Activated effector memory CD4-positive, alpha-beta T cell treated with anti-CD3 and anti-CD28 coated beads, Interleukin-2, amount 50 U/mL, for 16 hours (primary cell): ENCODE measurements around the gene PKIB.
A peak's percentile ranks its signal among the peaks of the same experiment; 100 is the strongest.
"Not testable (repeated sequence)": the region's sequence is repeated elsewhere in the genome, so short reads cannot be mapped to it uniquely, and the experiment has no call there.

Experiments used
- DNase-seq: peaks from one replicate; pipeline ENCODE4 v3.0.0-alpha.2; 2020

The PKIB gene, protein sequence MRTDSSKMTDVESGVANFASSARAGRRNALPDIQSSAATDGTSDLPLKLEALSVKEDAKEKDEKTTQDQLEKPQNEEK

GRCh38 chr6:122609881-122610689, at the start of gene PKIB:
Gene PKIB, plus strand, starts transcription at chr6:122610405. Its CDS starts 107,390 bp downstream, at chr6:122717795.
- peak; percentile 77 for DNase-seq

DNA sequence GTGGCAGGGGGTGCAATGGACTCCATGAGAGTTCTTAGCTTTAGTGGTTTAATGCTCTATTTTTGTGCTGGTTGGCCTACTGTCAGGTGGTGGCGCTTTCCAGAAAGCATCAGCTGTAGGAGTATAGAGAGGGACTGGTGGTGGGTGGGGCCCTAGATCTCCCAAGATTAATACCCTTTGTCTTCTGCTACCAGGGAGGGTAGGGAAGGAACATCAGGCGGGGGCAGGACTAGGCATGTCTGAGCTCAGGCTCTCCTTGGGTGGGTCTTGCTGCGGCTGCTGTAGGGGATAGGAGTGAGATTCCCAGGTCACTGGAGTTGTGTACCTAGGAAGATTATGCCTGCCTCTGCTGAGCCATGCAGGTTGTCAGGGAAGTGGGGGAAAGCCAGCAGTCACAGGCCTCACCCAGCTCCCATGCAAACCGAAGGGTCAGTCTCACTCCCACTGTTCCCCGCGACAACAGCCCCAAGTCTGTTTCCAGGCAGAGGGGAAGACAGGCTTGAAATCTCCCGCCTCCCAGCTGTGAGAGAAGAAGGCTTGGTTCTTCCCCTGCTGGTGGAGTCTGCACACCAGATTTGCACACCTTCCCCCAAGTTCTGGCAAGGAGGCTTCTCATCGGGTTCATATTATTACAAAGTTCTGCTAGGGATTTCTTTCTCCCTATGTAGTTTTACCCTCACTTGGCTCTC, 46.7 kb upstream of the PKIB start:
- no peak for DNase-seq

- no peak for DNase-seq
These were observed 46.0 kb upstream of the PKIB start for GRCh38 chr6:122564230-122564629.

DNA sequence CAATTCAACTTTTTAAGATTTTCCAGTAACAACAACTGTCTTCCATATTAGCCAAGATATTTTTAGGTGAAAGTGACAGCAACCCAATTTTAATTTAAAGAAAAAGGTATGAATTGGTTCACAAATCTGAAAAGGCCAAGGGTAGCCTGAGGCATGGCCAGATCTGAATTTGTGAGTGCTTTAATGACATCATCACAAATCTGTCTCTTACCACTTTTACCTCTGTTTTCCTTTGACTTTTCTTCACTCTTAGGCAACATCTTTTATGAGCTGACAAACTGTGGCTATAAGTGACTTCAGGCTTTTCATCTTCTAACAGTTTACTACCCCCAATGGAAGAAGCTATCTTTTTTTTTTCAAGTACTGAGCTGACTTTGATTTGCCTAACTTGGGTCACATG, 44.5 kb upstream of the PKIB start:
- DNase-seq = no peak

GRCh38 chr6:122567034-122567433, 43.2 kb upstream of the PKIB start:
- no peak for DNase-seq

GRCh38 chr6:122568350-122568749, 41.9 kb upstream of the PKIB start:
- DNase-seq = no peak

DNA sequence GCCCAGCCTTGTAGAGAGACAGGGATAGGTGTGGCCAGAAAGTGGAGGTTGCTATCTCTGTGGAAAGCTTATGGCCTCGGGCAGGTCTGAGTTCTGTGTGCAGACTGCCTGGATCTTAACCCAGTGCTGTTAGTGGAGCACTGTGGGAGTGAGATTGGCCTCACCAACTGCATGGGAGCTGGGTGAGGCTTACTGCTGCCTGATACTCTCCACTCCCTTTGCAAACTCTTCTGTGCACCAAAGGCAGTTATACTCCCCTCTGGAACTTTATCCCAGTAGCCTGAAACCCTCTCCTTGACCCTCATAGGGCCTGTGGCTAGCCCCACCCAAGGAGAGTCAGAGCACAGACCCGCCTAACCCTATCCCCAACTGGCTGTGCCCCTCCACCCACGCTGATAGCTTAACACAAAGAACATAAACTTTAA, 41.4 kb upstream of the PKIB start:
- no peak for DNase-seq

DNA sequence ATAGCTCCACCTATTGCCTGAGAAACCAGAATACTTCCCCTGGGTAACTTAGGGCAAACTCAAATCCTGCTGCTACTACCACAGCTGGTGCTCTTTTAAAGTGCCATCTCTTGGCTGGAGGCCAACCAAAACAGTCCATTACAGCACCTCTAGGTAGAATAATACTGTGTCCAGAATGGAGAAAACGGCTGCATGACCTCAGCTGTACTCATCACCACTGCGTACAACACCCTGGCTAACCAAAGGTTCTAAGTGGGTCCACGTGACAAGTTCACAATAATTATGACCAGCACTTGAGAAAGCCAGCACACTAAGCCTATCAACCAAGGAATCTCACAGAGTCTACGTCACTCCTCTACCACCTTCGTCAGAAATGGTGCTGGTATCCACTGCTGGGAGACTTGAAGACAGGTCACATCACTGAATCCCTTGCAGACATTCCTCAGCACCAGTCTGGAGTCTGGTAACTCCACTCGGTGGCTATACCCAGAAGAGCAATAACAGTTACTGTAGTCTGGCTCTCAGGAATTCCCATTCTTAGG, 40.9 kb upstream of the PKIB start:
- no peak for DNase-seq

DNA sequence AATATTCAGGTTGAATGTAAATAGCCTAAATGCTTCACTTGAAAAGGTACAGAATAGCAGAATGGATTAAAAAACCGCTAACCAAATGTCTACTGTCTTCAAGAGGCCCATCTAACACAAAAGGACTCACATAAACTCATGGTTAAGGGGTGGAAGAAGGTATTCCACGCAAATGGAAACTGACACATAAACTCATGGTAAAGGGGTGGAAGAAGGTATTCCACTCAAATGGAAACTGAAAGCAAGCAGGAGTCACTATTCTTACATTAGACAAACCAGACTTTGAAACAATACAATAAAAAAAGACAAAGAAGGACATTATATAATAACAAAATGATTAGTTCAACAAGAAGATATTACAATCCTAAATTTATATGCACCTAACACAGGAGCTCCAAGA, 38.3 kb upstream of the PKIB start:
- no peak for DNase-seq

- DNase-seq = no peak
These were observed 33.3 kb upstream of the PKIB start for GRCh38 chr6:122576888-122577287.

- no peak for DNase-seq
These were observed 31.2 kb upstream of the PKIB start for GRCh38 chr6:122578961-122579360.

GRCh38 chr6:122580737-122581136, 29.5 kb upstream of the PKIB start:
- no peak for DNase-seq

- DNase-seq = no peak
These were observed 21.1 kb upstream of the PKIB start for GRCh38 chr6:122589115-122589514.

DNA sequence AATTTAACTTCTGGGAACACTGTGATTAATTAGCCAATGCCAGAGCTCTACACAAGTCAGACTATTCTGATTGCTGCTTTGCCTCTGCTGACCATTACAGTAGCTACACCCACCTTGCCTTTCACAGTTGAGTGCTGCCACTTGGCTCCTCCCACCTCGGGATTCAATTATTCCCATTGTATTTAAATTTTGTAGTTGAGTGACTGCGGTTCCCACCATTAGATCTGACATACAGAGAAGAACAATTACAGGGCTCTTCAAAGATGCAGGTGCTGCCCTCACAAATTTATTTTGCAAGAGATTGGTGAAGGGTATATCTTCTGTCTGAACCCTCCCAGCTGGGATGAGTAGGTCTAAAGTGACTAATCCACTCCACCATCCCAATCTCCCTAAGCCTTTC, 11.9 kb upstream of the PKIB start:
- DNase-seq = not testable (repeated sequence)

DNA sequence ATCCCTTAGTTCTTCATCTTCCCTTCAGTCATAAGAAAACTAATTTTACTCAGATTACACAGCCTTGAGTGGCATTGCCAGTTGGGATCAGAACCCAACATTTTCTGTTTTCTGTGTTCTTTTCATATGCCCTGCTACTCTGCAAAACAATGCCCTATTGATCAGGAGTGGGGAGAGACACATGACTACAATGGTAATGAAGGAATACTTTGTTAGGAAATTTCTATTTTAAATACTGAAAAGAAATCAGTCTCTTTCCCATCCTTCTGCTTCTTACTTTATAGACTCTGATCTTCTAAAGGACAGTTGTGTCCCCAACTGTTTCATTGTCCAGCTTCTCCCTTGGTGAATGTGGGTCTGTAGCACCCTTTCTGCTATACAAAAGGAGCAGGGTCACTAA, 5.5 kb upstream of the PKIB start:
- no peak for DNase-seq

DNA sequence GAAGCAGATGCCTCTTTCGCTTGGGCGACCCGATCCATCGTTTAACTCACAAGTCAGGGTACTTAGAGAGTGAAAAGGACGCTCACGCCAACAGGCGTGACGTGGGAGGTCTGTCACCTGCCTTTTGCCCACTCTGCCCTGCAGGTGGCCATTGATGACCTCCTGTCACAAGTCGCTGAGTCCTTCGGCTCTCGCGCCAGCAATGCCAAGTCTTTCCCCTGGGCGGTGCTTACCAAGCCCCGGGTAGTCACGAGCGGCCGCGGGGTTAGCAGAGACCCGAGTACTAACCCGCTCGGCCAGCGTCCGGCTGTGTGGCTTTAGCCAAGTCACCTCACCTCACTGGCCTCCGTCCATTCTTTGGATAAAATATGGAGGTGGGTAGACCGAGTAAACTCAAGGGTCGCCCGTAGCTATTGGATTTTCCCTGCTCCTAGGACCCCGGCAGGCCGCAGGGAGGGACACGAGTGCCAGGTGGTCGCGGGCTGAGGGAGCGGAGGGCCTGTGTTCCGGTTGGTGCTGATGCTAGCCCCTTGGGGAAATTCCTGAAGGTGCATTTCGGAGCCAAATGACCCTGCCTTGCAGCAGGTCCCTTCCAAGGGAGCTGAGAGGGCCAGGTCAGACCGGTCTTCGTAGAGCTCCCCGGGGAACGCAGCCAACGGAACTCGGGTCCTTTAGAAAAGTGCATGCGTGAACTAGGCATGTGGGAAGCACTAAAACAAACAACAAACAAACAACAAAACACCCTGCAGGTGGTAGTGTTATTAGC, 668 bp downstream of the PKIB start:
- DNase-seq = peak; percentile 62

GRCh38 chr6:122612838-122613237, 2.6 kb downstream of the PKIB start:
- no peak for DNase-seq

DNA sequence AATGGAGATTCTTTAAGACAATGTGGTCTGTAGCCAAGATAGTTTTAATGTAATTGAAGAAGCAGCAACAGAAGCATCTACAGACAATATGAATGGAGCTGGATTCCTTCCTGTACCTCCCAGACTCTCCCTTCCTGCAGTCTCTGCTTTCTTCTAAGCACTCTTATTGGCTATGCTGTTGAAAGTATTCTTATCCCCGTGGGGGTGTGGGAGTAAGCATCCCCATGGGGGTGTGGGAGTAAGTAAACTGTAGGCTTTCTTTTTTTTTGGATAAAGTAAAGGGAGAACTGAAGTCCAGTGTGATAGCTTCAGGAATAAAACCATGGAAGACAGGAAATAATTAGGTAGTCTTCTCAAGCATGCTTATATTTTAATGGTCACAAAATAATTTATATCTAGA, 4.1 kb downstream of the PKIB start:
- DNase-seq = no peak

DNA sequence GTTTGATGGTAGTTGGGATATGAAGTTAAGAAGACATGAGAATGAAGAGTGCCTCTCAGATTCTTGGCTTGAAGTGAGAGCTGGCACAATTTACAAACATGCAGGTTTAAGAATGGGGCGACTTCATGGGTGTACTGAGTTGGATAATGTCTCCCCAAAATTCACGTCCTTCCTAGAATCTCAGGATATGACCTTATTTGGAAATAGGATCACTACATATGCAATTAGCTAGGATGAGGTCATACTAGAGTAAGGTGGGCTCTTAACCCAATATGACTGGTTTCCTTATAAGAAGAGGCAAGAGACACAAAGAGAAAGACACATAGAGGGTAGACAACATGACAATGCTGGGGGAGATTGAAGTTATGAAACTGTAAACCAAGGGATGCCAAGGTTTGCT, 5.2 kb downstream of the PKIB start:
- DNase-seq = no peak

GRCh38 chr6:122616877-122617276, 6.7 kb downstream of the PKIB start:
- DNase-seq = no peak

DNA sequence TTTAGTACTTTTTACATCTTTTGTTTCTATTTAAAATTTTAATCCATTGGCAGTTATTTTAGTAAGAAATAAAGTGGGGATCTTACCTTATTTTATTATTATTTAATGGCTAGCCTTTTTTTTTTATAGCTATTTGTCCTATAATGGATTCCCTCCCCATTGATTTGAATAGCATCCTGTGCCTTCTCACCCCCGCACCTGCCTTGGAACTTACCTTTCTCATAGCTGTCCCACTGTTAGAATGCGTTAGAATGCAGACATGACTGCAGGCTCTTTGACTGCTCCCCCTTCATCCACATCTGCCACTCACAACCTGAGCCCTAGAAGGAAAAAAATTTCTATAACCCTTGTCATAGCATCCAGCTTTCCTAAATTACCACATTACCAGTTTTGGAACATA, 9.1 kb downstream of the PKIB start:
- no peak for DNase-seq

DNA sequence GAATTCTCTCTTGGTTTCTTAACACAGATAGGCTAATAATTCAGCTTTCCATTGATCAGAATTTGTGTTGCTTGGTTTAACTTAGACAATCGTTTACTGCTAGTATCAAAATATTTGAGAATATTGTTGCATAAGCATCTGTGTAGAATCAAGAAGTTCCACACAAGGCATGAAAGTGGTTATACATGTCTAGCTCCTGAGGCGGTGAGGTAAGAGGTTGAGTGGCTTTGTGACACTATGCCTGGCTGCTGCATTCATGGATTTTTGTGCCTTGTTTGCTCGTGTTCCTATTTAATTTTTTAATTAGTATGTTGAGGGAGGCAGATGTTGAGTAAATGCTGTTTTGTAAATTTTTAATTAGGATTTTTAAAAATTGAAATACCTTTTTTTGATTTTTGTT, 10.2 kb downstream of the PKIB start:
- DNase-seq = no peak

GRCh38 chr6:122620902-122621301, 10.7 kb downstream of the PKIB start:
- DNase-seq = no peak
